Endothelial cell of umbilical vein (primary cell): ENCODE measurements around the gene CHM. TPM values are rescaled to one million over a fixed set of nuclear protein-coding genes. Genes with fewer than 3 reads are reported as not detected.
"Not testable (repeated sequence)": the region's sequence is repeated elsewhere in the genome, so short reads cannot be mapped to it uniquely, and the experiment has no call there.

Experiments used
- BruUV-seq: library from RNA; stranded (reverse); fragments of 400-500 nt; replicated peaks from 2 replicates; lab custom pipeline; 2021; lab: Mats Ljungman, UMichigan
- CTCF ChIA-PET: fragments of 300-600, 350-600 bp; sonication (Branson Sonifier 250); formaldehyde crosslinking; loops from one replicate; lab custom pipeline; 2021; ENCODE audit warnings: antibody characterized with exemption, inconsistent platforms; lab: Charles Lee
- POLR2A ChIA-PET: fragments of 300-600, 350-600 bp; sonication (Branson Sonifier 250); formaldehyde crosslinking; loops from one replicate; lab custom pipeline; 2021; ENCODE audit warnings: antibody characterized with exemption, inconsistent platforms; lab: Charles Lee
- DNase-seq: peaks from one replicate; pipeline ENCODE4 v3.0.0-alpha.2; 2011; ENCODE audit warnings: low read depth, low spot score
- FAIRE-seq: peaks from 2 replicates; lab custom pipeline; 2011; peaks lifted over from hg19 to GRCh38; lab: Jason Lieb, UNC
- H2AFZ ChIP-seq: 2 replicates; pipeline ENCODE4 v1.6.0; 2012; ENCODE audit warnings: low read depth, low read length, control low read depth, inconsistent platforms
- H3K27ac ChIP-seq: 2 replicates; pipeline ENCODE4 v1.5.1; 2011; ENCODE audit warnings: low read depth, mild to moderate bottlenecking, control low read depth, low read length, moderate library complexity; ENCODE audit not compliant: insufficient read depth
- H3K27me3 ChIP-seq, 2 experiments: 2 replicates each; pipeline versions ENCODE4 v1.6.0 to v1.6.1; 2011; ENCODE audit warnings: low read length in 2 of 2, mixed read lengths in 1 of 2; ENCODE audit not compliant: control insufficient read depth in 2 of 2, insufficient read depth in 2 of 2
- H3K36me3 ChIP-seq, 2 experiments: 2 replicates in 1 of 2; 3 replicates in 1 of 2; pipeline ENCODE4 v1.5.1; 2011; ENCODE audit warnings: low read length in 2 of 2, mild to moderate bottlenecking in 1 of 2, moderate library complexity in 1 of 2; ENCODE audit not compliant: control insufficient read depth in 2 of 2, insufficient read depth in 2 of 2; ENCODE audit errors: extremely low read depth in 1 of 2
- H3K4me1 ChIP-seq: 3 replicates; pipeline ENCODE4 v1.5.1; 2011; ENCODE audit warnings: mild to moderate bottlenecking, low read length; ENCODE audit not compliant: control insufficient read depth, insufficient read depth; ENCODE audit errors: extremely low read depth
- H3K4me2 ChIP-seq: 2 replicates; pipeline ENCODE4 v1.6.1; 2011; ENCODE audit warnings: low read length, control low read depth, mixed read lengths; ENCODE audit not compliant: insufficient read depth
- H3K4me3 ChIP-seq, 3 experiments: fragments of 200-600 bp in 1 of 3; sonication (generic), shearing (Covaris generic) in 1 of 3; replicated peaks in 1 of 3; 2 replicates each; pipeline ENCODE4 v1.5.1; 2011 to 2016; ENCODE audit warnings: control low read depth in 3 of 3, low read length in 3 of 3, mild to moderate bottlenecking in 2 of 3, inconsistent platforms in 1 of 3, low read depth in 1 of 3, moderate library complexity in 1 of 3; ENCODE audit not compliant: insufficient read depth in 1 of 3
- H3K79me2 ChIP-seq: 2 replicates; pipeline ENCODE4 v1.6.0; 2012; ENCODE audit warnings: low read length, inconsistent platforms; ENCODE audit not compliant: control insufficient read depth, insufficient read depth
- H3K9ac ChIP-seq: replicated peaks from 2 replicates; pipeline ENCODE3; 2011; ENCODE audit warnings: low read length, control low read depth; ENCODE audit not compliant: insufficient read depth; ENCODE audit errors: extremely low read depth
- H3K9me1 ChIP-seq: replicated peaks from 3 replicates; pipeline ENCODE4 v1.6.0; 2011; ENCODE audit warnings: mild to moderate bottlenecking, low read length; ENCODE audit not compliant: control insufficient read depth, insufficient read depth; ENCODE audit errors: extremely low read depth
- H3K9me3 ChIP-seq: replicated peaks from 2 replicates; pipeline ENCODE4 v1.5.1; 2012; ENCODE audit warnings: low read length, inconsistent platforms; ENCODE audit not compliant: control insufficient read depth, insufficient read depth
- H4K20me1 ChIP-seq: replicated peaks from 2 replicates; pipeline ENCODE3; 2011; ENCODE audit warnings: mild to moderate bottlenecking, low read length; ENCODE audit not compliant: control insufficient read depth, insufficient read depth; ENCODE audit errors: extremely low read depth
- EZH2 ChIP-seq: IDR thresholded peaks from 2 replicates; pipeline ENCODE4 v1.6.1; 2012; ENCODE audit warnings: borderline replicate concordance, low read depth, mild to moderate bottlenecking, moderate library complexity, low read length, inconsistent platforms; ENCODE audit not compliant: severe bottlenecking
- FOS ChIP-seq: IDR thresholded peaks from 2 replicates; pipeline ENCODE4 v1.6.1; 2011; ENCODE audit warnings: mild to moderate bottlenecking, low read length, moderate library complexity, borderline replicate concordance; ENCODE audit not compliant: insufficient read depth
- GATA2 ChIP-seq: IDR thresholded peaks from 2 replicates; pipeline ENCODE4 v1.7.0; 2011; ENCODE audit warnings: low read depth, mild to moderate bottlenecking, moderate library complexity, mixed read lengths, low read length; ENCODE audit not compliant: insufficient read length, insufficient read depth
- JUN ChIP-seq: IDR thresholded peaks from 2 replicates; pipeline ENCODE4 v1.6.1; 2011; ENCODE audit warnings: borderline replicate concordance, low read depth; ENCODE audit not compliant: insufficient read length, insufficient read depth
- MAX ChIP-seq: IDR thresholded peaks from 2 replicates; pipeline ENCODE4 v1.6.1; 2011; ENCODE audit not compliant: insufficient read depth, insufficient read length
- MYC ChIP-seq: IDR thresholded peaks from one replicate; pipeline ENCODE4 v1.6.1; 2011; ENCODE audit warnings: mild to moderate bottlenecking, low read depth, low read length
- POLR2A ChIP-seq: IDR thresholded peaks from 2 replicates; pipeline ENCODE4 v1.6.1; 2012; ENCODE audit warnings: low read depth, mild to moderate bottlenecking, control low read depth, low read length
- POLR2AphosphoS5 ChIP-seq: IDR thresholded peaks from 2 replicates; pipeline ENCODE4 v1.6.1; 2012; ENCODE audit warnings: low read depth, mild to moderate bottlenecking, control low read depth, low read length, moderate library complexity; ENCODE audit not compliant: insufficient read depth
- dilution Hi-C: fragments of 300-500 bp; cut with MboI; formaldehyde crosslinking; loops from one replicate; pipeline ENCODE4 v1.15.0; 2019; ENCODE audit warnings: low sequenced_read_pairs; ENCODE audit not compliant: extremely low pct_ligation_motif_present
- intact Hi-C: fragments of 100-400 bp; cut with micrococcal nuclease; formaldehyde crosslinking; loops from one replicate; pipeline ENCODE4 v1.10.0; 2022
- polyA plus RNA-seq, 4 experiments: library from polyadenylated mRNA; depleted of rRNA in 3 of 4; stranded (reverse) in 3 of 4; unstranded in 1 of 4; fragments of >200 nt; gene quantifications; 2 replicates each; pipeline versions ENCODE4 v1.2.1 to v1.2.3, GENCODE V29; 2011 to 2012; ENCODE audit warnings: missing spikeins in 1 of 4
- total RNA-seq: library from RNA; stranded (reverse); gene quantifications from 2 replicates; pipeline ENCODE4 v1.2.3, GENCODE V29; 2021
- TF ChIP-seq, protein P1 (sequence below), 2 donors: IDR thresholded peaks; 1 replicate in 1 of 2; 2 replicates in 1 of 2; pipeline ENCODE4 v1.5.1; 2011; ENCODE audit warnings: low read length in 2 of 2, mild to moderate bottlenecking in 2 of 2, moderate library complexity in 2 of 2, control low read depth in 1 of 2, inconsistent platforms in 1 of 2, low read depth in 1 of 2; ENCODE audit not compliant: insufficient read depth in 1 of 2; ENCODE audit errors: extremely low read depth in 1 of 2

The CHM gene
- total and polyA plus RNA-seq, 2 donors (not counting 3 experiments of a cell fraction or from before 2014, with no cell fraction given): 10.5 to 18.4 TPM

GRCh38 chrX:85941275-85941674, 106.1 kb downstream of the CHM start:
- no TSS peak for BruUV-seq
- no peak overlapping the region for H3K9ac ChIP-seq
- no peak overlapping the region for H3K27ac ChIP-seq
- H3K9me3 ChIP-seq: no peaks in the 10 kb centered on the region
- no peak overlapping the region for H2AFZ ChIP-seq
- ChIA-PET CTCF (no interaction called here), POLR2A (no interaction called here)
- no peak for FAIRE-seq
- no peak overlapping the region for H3K4me3 ChIP-seq
- H4K20me1 ChIP-seq: no peaks in the 10 kb centered on the region
- no peak for DNase-seq
- H3K36me3 ChIP-seq: no peaks in the 10 kb centered on the region
- intact Hi-C loops (no loop called here), dilution Hi-C loops (no loop called here)
- H3K79me2 ChIP-seq: no peaks in the 10 kb centered on the region
- no peak overlapping the region for H3K4me2 ChIP-seq
- H3K4me1 ChIP-seq: no peaks in the 10 kb centered on the region
- TF ChIP-seq FOS (no peak), MAX (no peak), JUN (no peak), GATA2 (no peak), POLR2A (no peak), POLR2AphosphoS5 (no peak), MYC (no peak), EZH2 (no peak)
- TF ChIP-seq, protein P1, sequence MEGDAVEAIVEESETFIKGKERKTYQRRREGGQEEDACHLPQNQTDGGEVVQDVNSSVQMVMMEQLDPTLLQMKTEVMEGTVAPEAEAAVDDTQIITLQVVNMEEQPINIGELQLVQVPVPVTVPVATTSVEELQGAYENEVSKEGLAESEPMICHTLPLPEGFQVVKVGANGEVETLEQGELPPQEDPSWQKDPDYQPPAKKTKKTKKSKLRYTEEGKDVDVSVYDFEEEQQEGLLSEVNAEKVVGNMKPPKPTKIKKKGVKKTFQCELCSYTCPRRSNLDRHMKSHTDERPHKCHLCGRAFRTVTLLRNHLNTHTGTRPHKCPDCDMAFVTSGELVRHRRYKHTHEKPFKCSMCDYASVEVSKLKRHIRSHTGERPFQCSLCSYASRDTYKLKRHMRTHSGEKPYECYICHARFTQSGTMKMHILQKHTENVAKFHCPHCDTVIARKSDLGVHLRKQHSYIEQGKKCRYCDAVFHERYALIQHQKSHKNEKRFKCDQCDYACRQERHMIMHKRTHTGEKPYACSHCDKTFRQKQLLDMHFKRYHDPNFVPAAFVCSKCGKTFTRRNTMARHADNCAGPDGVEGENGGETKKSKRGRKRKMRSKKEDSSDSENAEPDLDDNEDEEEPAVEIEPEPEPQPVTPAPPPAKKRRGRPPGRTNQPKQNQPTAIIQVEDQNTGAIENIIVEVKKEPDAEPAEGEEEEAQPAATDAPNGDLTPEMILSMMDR (IDR thresholded peaks at IDR 0.05; ENCODE audit: extremely low read depth in 1 of 2, insufficient read depth in 1 of 2, low read depth in 1 of 2, low read length in 2 of 2): no peak
- H3K27me3 ChIP-seq: no peaks in the 10 kb centered on the region
- H3K9me1 ChIP-seq: no peaks in the 10 kb centered on the region

DNA sequence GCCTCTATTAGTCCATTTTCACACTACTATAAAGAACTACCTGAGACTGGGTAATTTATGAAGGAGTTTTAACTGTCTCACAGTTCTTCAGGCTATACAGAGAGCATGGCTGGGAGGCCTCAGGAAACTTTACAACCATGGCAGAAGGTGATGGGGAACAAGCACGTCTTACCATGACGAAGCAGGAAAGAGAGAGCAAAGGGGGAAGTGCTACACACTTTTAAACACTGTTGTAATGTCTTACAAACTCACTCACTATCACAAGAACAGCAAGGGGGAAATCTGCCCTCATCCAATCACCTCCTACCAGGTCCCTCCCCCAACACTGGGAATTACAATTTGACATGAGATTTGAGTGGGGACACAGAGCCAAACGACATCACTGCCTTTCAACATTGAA, 107.4 kb downstream of the CHM start:
- FAIRE-seq, H2AFZ ChIP-seq, H3K9me1 ChIP-seq, H3K36me3 ChIP-seq, H3K4me1 ChIP-seq, H3K27ac ChIP-seq, intact Hi-C loops, H3K79me2 ChIP-seq, H3K4me2 ChIP-seq, H3K4me3 ChIP-seq, BruUV-seq, H3K9me3 ChIP-seq, POLR2A ChIA-PET, H3K9ac ChIP-seq, H3K27me3 ChIP-seq, CTCF ChIA-PET, dilution Hi-C loops, DNase-seq, H4K20me1 ChIP-seq: not testable (repeated sequence)

GRCh38 chrX:85934399-85934798, 113.0 kb downstream of the CHM start:
- dilution Hi-C loops, POLR2A ChIA-PET, H3K9me1 ChIP-seq, H3K27me3 ChIP-seq, H3K27ac ChIP-seq, DNase-seq, intact Hi-C loops, H3K4me3 ChIP-seq, H3K9ac ChIP-seq, H3K4me2 ChIP-seq, H4K20me1 ChIP-seq, CTCF ChIA-PET, H3K79me2 ChIP-seq, H3K36me3 ChIP-seq, H2AFZ ChIP-seq, H3K4me1 ChIP-seq, FAIRE-seq, H3K9me3 ChIP-seq, BruUV-seq: not testable (repeated sequence)
